Mucosa of rectum (tissue), 2 donors: ENCODE results near the gene CTRB1.
"Not testable (repeated sequence)": the region's sequence is repeated elsewhere in the genome, so short reads cannot be mapped to it uniquely, and the experiment has no call there.

Source experiments
- H3K27ac ChIP-seq, 2 donors: one replicate each; pipeline ENCODE4 v1.7.0; 2013; ENCODE audit warnings: inconsistent platforms in 2 of 2, low read depth in 2 of 2, low read length in 2 of 2
- H3K27me3 ChIP-seq, 2 donors: one replicate each; pipeline ENCODE4 v1.7.0; 2013; ENCODE audit warnings: low read length in 2 of 2; ENCODE audit not compliant: control insufficient read depth in 2 of 2, insufficient read depth in 2 of 2
- H3K36me3 ChIP-seq, 2 donors: one replicate each; pipeline ENCODE4 v1.7.0; 2013; ENCODE audit warnings: low read length in 2 of 2; ENCODE audit not compliant: control insufficient read depth in 2 of 2, insufficient read depth in 2 of 2
- H3K4me1 ChIP-seq, 2 donors: one replicate each; pipeline ENCODE4 v1.7.0; 2013; ENCODE audit warnings: low read length in 2 of 2, mild to moderate bottlenecking in 1 of 2; ENCODE audit not compliant: control insufficient read depth in 2 of 2, insufficient read depth in 2 of 2
- H3K4me3 ChIP-seq, 2 donors: one replicate each; pipeline ENCODE4 v1.7.0; 2013; ENCODE audit warnings: low read length in 2 of 2
- H3K9ac ChIP-seq, 2 donors: one replicate each; pipeline ENCODE4 v1.7.0; 2013; ENCODE audit warnings: low read length in 2 of 2, low read depth in 1 of 2, mild to moderate bottlenecking in 1 of 2
- H3K9me3 ChIP-seq, 2 donors: one replicate each; pipeline ENCODE4 v1.7.0; 2013; ENCODE audit warnings: low read length in 2 of 2; ENCODE audit not compliant: control insufficient read depth in 2 of 2
- donor health status: healthy.
- donor health status: Normal muscosa, but diverticular disease.

CTRB1 gene

GRCh38 chr16:75267631-75268264, 49.0 kb downstream of the CTRB1 start:
- Histone ChIP-seq H3K36me3 (no peaks in the 10 kb centered on the region), H3K4me3 (no peak overlapping the region), H3K4me1 (peaks cover 29 to 34% of the 10 kb centered on the region in 2 donors), H3K9ac (peak overlapping the region in 1 of 2 donors; percentile 59), H3K9me3 (no peaks in the 10 kb centered on the region), H3K27me3 (peaks cover 0 to 5% of the 10 kb centered on the region in 2 donors), H3K27ac (peak overlapping the region; percentile 11 to 69)

- Histone ChIP-seq H3K4me1 (peaks cover 15 to 20% of the 10 kb centered on the region in 2 donors), H3K27ac (peak overlapping the region in 1 of 2 donors; percentile 11)
- not testable (repeated sequence) for H3K36me3 ChIP-seq, H3K9me3 ChIP-seq, H3K9ac ChIP-seq, H3K4me3 ChIP-seq, H3K27me3 ChIP-seq
Measured at GRCh38 chr16:75269358-75269757, 50.6 kb downstream of the CTRB1 start.

- Histone ChIP-seq H3K36me3 (no peaks in the 10 kb centered on the region), H3K27ac (no peak overlapping the region), H3K9me3 (no peaks in the 10 kb centered on the region), H3K4me3 (no peak overlapping the region), H3K9ac (no peak overlapping the region), H3K27me3 (no peaks in the 10 kb centered on the region), H3K4me1 (peaks cover 4 to 9% of the 10 kb centered on the region in 2 donors)
Measured at GRCh38 chr16:75271441-75272096, 52.8 kb downstream of the CTRB1 start.

GRCh38 chr16:75272097-75272551, 53.3 kb downstream of the CTRB1 start:
- Histone ChIP-seq H3K9ac (no peak overlapping the region), H3K36me3 (no peaks in the 10 kb centered on the region), H3K27me3 (no peaks in the 10 kb centered on the region), H3K4me3 (no peak overlapping the region), H3K4me1 (peaks cover 4 to 9% of the 10 kb centered on the region in 2 donors), H3K27ac (no peak overlapping the region), H3K9me3 (no peaks in the 10 kb centered on the region)

- not testable (repeated sequence) for H3K36me3 ChIP-seq, H3K27ac ChIP-seq, H3K27me3 ChIP-seq, H3K9me3 ChIP-seq, H3K4me3 ChIP-seq, H3K9ac ChIP-seq, H3K4me1 ChIP-seq
Measured at GRCh38 chr16:75272629-75273028, 53.8 kb downstream of the CTRB1 start.

GRCh38 chr16:75273054-75273925, 54.5 kb downstream of the CTRB1 start:
- Histone ChIP-seq H3K4me3 (no peak overlapping the region), H3K4me1 (peaks cover under 1 to 4% of the 10 kb centered on the region in 2 donors), H3K36me3 (no peaks in the 10 kb centered on the region), H3K27ac (no peak overlapping the region), H3K9me3 (no peaks in the 10 kb centered on the region), H3K9ac (no peak overlapping the region), H3K27me3 (no peaks in the 10 kb centered on the region)
